ENCODE results near the gene USP6NL. TPM values are rescaled to one million over a fixed set of nuclear protein-coding genes. Genes with fewer than 3 reads are reported as not detected.
"Not testable (repeated sequence)": the region's sequence is repeated elsewhere in the genome, so short reads cannot be mapped to it uniquely, and the experiment has no call there.

Gene USP6NL
- total RNA-seq, 2 donors from 2014 or later, result 13.5 to 19.3 TPM

DNA sequence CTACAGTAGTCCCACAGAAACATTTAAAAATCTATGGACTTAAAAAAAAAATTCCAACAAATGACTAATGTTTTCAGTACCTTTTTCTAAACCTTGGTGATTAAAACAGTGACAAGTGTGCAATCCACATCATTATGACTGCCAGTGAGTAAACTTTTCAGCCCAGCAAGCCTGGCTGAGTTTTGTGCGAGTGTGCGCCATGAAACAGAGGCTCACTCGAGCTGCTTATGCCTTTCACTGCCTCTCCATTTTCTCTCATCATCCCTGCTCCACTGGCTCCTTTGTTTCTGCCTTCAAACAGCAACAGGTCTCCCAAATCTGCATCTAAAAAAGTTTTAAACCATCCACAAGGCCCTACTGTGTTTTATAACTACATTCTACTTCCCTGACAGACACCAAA, 105.8 kb downstream of the USP6NL start:
- no peaks in the 10 kb centered on the region for H3K4me1 ChIP-seq
- H3K9me3 ChIP-seq, result no peaks in the 10 kb centered on the region
- H3K27ac ChIP-seq, result no peak overlapping the region
- no peak for DNase-seq
- intact Hi-C loops (cut with DNase I), result no loop called here
- H3K27me3 ChIP-seq, result no peaks in the 10 kb centered on the region
- H3K4me3 ChIP-seq, result no peak overlapping the region
- TF ChIP-seq, protein P1, sequence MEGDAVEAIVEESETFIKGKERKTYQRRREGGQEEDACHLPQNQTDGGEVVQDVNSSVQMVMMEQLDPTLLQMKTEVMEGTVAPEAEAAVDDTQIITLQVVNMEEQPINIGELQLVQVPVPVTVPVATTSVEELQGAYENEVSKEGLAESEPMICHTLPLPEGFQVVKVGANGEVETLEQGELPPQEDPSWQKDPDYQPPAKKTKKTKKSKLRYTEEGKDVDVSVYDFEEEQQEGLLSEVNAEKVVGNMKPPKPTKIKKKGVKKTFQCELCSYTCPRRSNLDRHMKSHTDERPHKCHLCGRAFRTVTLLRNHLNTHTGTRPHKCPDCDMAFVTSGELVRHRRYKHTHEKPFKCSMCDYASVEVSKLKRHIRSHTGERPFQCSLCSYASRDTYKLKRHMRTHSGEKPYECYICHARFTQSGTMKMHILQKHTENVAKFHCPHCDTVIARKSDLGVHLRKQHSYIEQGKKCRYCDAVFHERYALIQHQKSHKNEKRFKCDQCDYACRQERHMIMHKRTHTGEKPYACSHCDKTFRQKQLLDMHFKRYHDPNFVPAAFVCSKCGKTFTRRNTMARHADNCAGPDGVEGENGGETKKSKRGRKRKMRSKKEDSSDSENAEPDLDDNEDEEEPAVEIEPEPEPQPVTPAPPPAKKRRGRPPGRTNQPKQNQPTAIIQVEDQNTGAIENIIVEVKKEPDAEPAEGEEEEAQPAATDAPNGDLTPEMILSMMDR (IDR thresholded peaks at IDR 0.05), result no peak
- no peak overlapping the region for H3K9ac ChIP-seq (ENCODE audit: low read depth in 2 of 2, low read length in 2 of 2)
- H3K36me3 ChIP-seq, result no peaks in the 10 kb centered on the region

DNA sequence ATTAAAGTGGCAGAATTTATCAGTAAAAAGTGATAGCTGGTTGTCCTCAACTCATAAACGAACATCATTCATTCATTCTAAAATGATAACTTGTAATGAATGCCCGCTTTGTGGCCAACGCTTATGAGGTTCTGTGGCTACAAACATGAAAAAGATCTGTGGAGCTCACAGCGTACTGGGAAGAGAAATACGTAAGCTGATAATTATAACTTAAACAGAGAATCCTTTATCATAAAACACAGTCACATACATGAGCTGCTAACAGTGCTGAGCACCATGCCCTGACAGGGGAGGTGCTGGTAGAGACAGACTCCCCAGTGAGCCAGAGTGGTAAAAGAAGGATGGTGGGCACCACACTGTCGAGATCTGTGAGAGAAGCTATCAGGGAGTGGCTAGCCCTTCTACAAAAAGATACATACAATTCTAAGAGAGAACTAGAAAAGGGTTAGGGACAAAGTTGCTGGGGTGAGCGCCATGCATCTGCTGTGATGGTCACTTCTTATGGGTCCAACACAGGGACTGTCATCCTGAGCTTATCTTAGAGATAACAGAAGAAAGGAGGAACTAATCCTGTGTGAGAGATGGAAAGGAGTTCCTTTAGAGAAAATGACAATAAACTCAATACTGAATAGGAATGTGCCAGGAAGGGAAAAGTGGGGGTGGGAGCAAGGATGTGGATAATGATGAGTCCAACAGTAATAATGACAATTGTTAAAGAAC, 106.7 kb downstream of the USP6NL start:
- intact Hi-C loops (cut with DNase I), result no loop called here
- DNase-seq, result no peak
- no peak overlapping the region for H3K9ac ChIP-seq (ENCODE audit: low read depth in 2 of 2, low read length in 2 of 2)
- no peak overlapping the region for H3K4me3 ChIP-seq
- no peaks in the 10 kb centered on the region for H3K27me3 ChIP-seq
- TF ChIP-seq, protein P1 (IDR thresholded peaks at IDR 0.05), result no peak
- H3K36me3 ChIP-seq, result no peaks in the 10 kb centered on the region
- H3K9me3 ChIP-seq, result no peaks in the 10 kb centered on the region
- H3K27ac ChIP-seq, result no peak overlapping the region
- H3K4me1 ChIP-seq, result no peaks in the 10 kb centered on the region

DNA sequence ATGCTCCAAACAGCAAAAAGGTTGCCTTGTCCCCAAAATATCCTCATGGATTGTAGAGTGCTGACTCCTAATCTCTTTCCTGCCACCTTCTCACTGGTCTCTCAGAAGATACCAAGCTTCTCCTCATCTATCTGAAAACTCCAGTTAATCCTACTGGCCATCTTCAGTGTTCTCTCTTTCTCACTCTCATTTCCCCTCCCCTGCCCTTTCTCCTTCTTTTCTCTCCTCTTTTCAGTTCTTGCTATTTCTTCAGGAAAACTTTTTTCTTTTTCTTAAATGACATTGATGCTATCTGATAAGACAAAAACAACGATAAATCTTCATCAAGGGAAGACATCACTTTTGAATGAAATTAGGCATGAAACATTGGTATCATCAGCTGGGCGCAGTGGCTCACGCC, 109.8 kb downstream of the USP6NL start:
- Histone ChIP-seq H3K36me3 (no peaks in the 10 kb centered on the region), H3K27me3 (no peaks in the 10 kb centered on the region), H3K9ac (ENCODE audit: low read depth in 2 of 2, low read length in 2 of 2) (no peak overlapping the region), H3K4me1 (no peaks in the 10 kb centered on the region), H3K9me3 (no peaks in the 10 kb centered on the region), H3K4me3 (no peak overlapping the region), H3K27ac (no peak overlapping the region)
- intact Hi-C loops (cut with DNase I), result no loop called here
- TF ChIP-seq, protein P1 (IDR thresholded peaks at IDR 0.05), result no peak
- no peak for DNase-seq

DNA sequence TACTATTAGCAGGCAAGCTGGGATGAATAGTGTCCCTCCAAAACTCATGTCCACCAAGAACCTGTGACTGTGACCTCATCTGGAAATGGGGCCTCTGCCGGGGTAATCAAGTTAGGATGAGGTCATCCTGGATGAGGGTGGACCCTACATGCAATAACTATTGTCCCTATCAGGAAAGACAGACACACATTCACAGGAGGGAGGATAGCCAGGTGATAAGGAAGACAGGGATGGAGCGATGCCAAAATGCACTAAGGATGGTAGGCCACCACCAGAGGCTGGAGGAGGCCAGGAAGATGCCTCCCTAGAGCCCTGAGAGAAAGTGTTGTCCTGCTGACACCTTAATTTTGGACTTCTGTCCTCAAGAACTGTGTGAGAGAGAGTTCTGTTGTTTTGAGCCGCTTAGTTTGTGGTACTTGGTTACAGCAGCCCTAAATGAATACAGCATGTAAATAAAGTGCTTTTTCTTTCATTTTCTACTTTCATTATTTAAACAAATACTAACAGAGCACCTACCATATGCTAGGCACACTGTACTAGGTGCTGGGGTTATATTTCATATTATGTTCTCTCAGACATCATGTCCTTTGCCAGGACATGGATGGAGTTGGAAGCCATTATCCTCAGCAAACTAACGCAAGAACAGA, 111.9 kb downstream of the USP6NL start:
- no peak overlapping the region for H3K4me3 ChIP-seq
- DNase-seq, result no peak
- TF ChIP-seq, protein P1 (IDR thresholded peaks at IDR 0.05), result no peak
- H3K9ac ChIP-seq (ENCODE audit: low read depth in 2 of 2, low read length in 2 of 2), result no peak overlapping the region
- H3K27ac ChIP-seq, result no peak overlapping the region
- H3K27me3 ChIP-seq, result no peaks in the 10 kb centered on the region
- no peaks in the 10 kb centered on the region for H3K36me3 ChIP-seq
- intact Hi-C loops (cut with DNase I), result no loop called here
- no peaks in the 10 kb centered on the region for H3K4me1 ChIP-seq
- no peaks in the 10 kb centered on the region for H3K9me3 ChIP-seq

DNA sequence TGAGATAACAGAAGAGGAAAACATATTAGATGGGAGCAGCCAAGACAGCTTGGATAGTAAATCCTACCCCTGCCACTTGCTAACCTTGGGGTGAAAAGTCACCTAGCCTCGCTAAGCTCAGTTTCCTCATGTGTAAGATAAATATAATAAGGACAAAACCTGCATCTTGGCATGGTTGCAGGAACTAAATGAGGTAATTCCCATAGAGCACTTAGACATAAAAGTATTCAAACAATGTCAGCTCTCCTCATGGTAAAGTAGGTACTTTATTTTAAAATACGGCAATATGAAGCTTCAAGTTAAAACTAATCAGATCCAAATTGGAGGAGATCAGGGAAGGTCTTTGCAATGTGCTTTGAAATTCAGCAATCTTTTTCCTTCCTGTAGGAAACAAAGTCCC, 113.1 kb downstream of the USP6NL start:
- H3K27me3 ChIP-seq, result no peaks in the 10 kb centered on the region
- H3K4me1 ChIP-seq, result no peaks in the 10 kb centered on the region
- H3K27ac ChIP-seq, result no peak overlapping the region
- no peaks in the 10 kb centered on the region for H3K9me3 ChIP-seq
- no peaks in the 10 kb centered on the region for H3K36me3 ChIP-seq
- intact Hi-C loops (cut with DNase I), result no loop called here
- H3K4me3 ChIP-seq, result no peak overlapping the region
- TF ChIP-seq, protein P1 (IDR thresholded peaks at IDR 0.05), result no peak
- no peak for DNase-seq
- no peak overlapping the region for H3K9ac ChIP-seq (ENCODE audit: low read depth in 2 of 2, low read length in 2 of 2)

DNA sequence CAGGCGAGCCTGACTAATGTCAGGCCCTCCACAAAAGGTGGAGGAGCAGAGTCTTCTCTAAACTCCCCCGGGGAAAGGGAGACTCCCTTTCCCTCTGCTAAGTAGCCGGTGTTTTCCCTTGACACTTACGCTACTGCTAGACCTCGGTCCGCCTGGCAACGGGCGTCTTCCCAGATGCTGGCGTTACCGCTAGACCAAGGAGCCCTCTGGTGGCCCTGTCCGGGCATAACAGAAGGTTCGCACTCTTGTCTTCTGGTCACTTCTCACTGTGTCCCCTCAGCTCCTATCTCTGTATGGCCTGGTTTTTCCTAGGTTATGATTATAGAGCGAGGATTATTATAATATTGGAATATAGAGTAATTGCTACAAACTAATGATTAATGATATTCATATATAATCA, 116.5 kb downstream of the USP6NL start:
- H3K27me3 ChIP-seq; H3K4me1 ChIP-seq; H3K9me3 ChIP-seq; intact Hi-C loops (cut with DNase I); H3K9ac ChIP-seq (ENCODE audit: low read depth in 2 of 2, low read length in 2 of 2); H3K36me3 ChIP-seq; DNase-seq; H3K27ac ChIP-seq; H3K4me3 ChIP-seq: not testable (repeated sequence)

All from colonic mucosa (tissue), 4 donors.